Inflammatory macrophage treated with lipopolysaccharide for 4 hours (primary cell): ENCODE results near the gene ATG10.
A peak's percentile ranks its signal among the peaks of the same experiment; 100 is the strongest.
"Not testable (repeated sequence)": the region's sequence is repeated elsewhere in the genome, so short reads cannot be mapped to it uniquely, and the experiment has no call there.

Source experiments
- DNase-seq: peaks from one replicate; pipeline ENCODE4 v3.0.0-alpha.2; 2020

ATG10 gene

DNA sequence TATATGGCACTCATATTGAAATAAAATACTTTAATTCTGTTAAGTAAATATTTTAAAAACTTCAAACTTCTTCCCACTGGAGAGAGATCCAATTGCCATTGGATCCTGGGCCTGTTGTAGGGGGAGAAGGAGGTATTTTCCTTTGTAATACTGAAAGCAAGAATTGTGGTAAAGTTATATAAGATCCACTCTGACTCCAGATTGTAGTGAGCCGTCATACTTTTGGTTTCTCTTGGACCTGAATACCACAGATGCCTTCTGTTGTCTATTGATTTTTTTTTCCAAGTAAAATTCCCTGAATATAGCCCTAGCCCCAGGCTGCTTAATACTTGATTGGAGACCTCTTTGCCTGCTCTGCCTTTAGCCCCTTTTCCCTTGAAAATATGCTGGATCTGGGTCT, 86.9 kb downstream of the ATG10 start:
- no peak for DNase-seq

DNA sequence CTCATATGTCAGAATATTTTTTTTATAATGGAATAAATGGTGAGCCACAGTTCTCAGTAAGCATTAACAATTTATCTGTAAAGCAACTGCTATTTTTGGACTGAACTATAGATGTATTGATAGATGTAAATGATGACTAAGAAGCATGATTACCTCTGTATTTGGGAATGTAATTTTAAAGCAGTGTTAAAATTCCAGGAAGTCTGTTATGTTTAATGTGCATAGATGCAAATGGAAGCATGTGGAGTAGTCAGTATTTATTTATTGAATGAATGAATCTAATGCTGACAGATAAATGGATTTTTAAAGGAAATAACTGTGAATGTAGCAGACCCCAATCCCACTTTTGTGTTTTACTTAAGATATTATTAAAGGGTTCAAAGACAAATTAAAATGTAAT, 95.0 kb downstream of the ATG10 start:
- DNase-seq = no peak

- not testable (repeated sequence) for DNase-seq
Observed at GRCh38 chr5:82068042-82068441, 96.2 kb downstream of the ATG10 start.

DNA sequence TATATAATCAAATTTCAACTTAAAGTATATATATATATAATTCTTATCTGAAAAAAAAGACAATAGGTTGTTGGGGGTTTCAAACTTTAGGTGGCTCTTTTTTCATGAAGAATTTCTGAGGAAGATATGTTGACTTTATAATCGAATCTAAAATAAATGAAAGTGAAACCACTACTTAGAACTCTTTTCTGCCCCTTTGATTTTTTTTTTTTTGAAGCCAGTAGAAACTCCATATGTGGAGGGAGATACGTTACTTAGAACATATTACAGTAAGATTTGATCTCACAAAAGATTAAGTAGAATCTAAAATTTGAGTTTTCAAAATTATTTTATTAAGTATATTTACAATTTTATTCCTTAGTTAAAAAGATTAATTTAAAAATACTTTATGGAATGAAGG, 96.9 kb downstream of the ATG10 start:
- peak; percentile 28 for DNase-seq

GRCh38 chr5:82072138-82072537, 100.3 kb downstream of the ATG10 start:
- DNase-seq = no peak

- no peak for DNase-seq
Observed at GRCh38 chr5:82073179-82073578, 101.4 kb downstream of the ATG10 start.

- no peak for DNase-seq
Observed at GRCh38 chr5:82074950-82075349, 103.1 kb downstream of the ATG10 start.

DNA sequence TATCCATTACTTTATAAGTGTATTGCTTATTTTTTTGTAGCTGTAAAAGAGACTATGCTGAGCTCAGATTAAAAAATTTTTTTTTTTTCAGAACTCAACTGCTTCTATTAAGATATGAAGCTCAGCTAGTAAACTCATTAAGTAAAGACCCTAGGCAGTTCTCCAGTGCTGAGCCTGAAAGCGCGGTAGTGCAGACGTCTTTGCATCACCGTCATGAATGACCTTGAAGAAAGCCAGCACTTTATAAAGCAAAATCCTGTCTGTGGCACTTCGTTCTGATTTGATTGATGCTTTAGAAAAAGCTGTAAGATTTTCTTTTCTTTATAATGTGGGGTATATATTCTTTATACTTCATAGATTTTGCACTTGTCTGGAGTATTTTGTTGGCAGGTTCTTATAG, 105.7 kb downstream of the ATG10 start:
- DNase-seq = no peak

DNA sequence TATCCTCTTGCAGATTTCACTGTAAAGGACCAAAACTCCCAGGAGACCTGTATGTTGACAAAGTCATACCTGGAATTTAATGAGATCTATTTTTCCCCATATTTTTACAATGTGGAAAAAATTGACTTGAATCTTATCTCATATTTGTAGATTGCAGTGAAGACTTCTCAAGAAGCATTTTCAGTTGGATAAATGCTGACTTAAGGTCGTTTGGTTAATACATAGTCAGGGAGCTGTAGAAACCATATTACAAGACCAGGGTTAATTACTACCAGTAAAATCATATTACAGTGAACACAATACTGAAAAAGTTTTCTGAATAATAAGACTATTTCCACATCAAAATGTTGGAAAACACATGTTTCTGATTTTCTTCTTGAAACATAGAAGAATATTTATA, 119.8 kb downstream of the ATG10 start:
- no peak for DNase-seq

DNA sequence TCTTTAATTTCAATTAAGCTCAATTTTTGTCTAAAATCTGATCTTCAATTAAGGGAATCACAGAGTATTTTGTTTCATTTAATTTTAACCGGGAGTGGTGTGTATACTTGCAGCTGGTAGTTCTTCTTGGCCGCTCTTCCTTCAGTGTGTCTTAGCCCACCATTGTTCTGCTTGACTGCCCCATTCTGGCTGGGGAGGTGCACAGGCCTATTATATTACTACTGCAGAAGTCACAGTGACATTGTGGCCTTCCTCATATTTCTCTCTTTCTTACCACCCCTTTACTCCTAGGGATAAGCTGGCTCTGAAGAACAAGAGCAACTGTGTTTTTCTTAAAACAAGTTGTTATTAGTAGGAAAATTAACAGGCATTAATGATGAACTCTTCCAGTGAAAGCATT, 123.7 kb downstream of the ATG10 start:
- DNase-seq = no peak

- no peak for DNase-seq
Observed at GRCh38 chr5:82096249-82096648, 124.4 kb downstream of the ATG10 start.

DNA sequence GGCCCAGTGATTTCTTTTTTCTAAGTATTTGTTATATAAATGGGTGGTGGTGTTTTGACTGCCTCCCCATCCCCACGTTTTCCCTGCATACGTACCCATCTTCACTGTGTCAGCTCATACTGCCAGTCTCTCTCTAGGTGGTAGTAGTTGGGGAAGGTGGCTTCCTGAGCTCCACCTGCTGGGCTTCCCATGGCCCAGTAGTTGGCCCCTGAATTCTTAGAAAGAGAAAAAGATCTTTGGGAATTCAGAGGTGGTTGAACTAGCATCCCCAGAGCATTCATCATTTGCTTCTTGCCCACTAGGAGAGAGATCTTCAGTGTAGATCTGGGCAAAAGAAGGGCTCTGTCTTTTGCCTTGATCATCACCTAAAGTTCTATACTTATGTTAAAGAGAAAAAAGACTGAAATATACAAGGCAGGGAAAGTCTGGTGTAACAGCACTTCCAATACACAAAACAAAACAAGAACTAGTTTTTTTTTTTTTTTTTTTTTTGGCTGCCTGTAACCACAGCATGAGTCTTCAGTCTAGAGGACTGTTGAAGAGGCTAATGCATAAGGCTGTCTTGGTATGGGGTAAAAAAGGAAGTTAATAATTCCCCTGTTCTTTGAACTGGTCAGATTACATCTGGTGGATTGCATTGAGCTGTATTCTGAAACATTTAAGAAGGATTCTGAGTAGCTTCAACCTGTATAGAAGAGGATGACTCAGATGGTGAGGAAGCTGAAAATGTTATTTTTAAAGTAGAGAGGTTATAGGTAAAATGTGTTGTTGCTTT, 128.7 kb downstream of the ATG10 start:
- DNase-seq = peak; percentile 60

DNA sequence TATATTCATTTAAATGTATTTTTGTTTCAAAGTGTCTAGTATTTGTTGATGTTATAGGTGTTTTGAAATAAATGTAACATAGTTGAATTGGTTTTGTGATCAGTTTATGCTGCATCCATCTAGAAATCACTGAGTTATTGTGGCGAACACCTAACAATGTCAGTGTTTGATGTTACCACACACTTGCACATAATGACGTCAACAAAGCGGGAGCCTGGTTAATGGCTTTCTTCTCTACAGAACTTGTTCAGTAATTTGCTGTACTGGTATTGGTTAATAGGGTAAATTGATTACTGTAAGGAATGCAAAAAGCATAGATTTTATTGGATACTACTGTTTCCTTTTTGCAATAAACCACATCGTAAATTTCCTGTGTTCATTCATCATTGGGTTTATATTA, 133.0 kb downstream of the ATG10 start:
- no peak for DNase-seq

GRCh38 chr5:82105457-82105856, 133.6 kb downstream of the ATG10 start:
- peak; percentile 14 for DNase-seq

DNA sequence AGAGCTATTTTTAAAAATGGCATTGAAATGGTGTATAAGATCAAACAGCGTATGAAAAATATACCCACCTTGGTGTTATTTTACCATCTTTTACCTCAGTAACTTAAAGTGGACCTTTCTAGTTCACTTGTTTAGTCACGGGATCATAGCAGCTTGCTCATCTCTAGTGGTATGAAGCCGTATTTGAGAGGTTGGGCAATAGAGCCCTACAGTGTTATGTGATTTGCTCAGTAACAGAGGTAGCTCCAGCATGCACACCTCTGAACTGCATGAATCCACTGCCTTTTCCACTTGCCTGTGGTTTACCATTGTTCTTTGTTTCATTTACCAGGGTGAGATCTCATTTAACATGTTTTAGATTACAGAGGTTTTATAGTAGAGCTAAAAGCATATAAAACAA, 134.4 kb downstream of the ATG10 start:
- DNase-seq = no peak

GRCh38 chr5:82106756-82107155, 134.9 kb downstream of the ATG10 start:
- no peak for DNase-seq

GRCh38 chr5:82107267-82107666, 135.4 kb downstream of the ATG10 start:
- DNase-seq = peak; percentile 3

- no peak for DNase-seq
Observed at GRCh38 chr5:82109013-82109412, 137.2 kb downstream of the ATG10 start.

GRCh38 chr5:82109915-82110314, 138.1 kb downstream of the ATG10 start:
- not testable (repeated sequence) for DNase-seq

GRCh38 chr5:82111191-82111590, 139.4 kb downstream of the ATG10 start:
- no peak for DNase-seq

- DNase-seq = no peak
Observed at GRCh38 chr5:82115858-82116257, 144.0 kb downstream of the ATG10 start.

GRCh38 chr5:82119889-82120288, 148.1 kb downstream of the ATG10 start:
- DNase-seq = no peak

DNA sequence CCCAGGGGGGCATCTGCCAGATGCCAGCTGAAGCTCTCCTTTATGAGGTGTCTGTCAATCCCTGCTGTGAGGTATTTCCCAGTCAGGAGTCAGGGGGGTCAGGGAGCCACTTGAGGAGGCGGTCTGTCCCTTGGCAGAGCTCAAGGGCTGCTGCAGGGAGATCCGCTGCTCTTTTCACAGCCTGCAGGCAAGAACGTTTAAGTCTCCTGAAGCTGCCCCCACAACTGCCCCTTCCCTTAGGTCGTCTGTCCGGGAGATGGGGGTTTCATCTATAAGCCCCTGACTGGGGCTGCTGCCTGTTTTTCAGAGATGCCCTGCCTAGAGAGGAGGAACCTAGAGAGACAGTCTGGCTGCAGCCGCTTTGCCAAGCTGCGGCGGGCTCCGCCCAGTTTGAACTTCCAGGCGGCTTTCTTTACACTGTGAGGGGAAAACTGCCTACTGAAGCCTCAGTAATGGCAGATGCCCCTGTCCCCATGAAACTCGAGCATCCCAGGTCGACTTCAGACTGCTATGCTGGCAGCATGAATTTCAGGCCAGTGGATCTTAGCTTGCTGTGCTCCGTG, 158.0 kb downstream of the ATG10 start:
- DNase-seq = no peak

GRCh38 chr5:82130602-82131001, 158.8 kb downstream of the ATG10 start:
- no peak for DNase-seq

GRCh38 chr5:82137205-82137604, 165.4 kb downstream of the ATG10 start:
- DNase-seq = no peak
